HG03097 (cell line): Measurements from ENCODE around the gene PTPRU.
A peak's percentile ranks its signal among the peaks of the same experiment; 100 is the strongest.

ENCODE experiments used
- ATAC-seq: cut with Tn5 transposase; IDR thresholded peaks from one replicate; pipeline ENCODE4 v1.9.1; 2021; ENCODE audit not compliant: unreplicated experiment, low FRiP score

PTPRU gene

DNA sequence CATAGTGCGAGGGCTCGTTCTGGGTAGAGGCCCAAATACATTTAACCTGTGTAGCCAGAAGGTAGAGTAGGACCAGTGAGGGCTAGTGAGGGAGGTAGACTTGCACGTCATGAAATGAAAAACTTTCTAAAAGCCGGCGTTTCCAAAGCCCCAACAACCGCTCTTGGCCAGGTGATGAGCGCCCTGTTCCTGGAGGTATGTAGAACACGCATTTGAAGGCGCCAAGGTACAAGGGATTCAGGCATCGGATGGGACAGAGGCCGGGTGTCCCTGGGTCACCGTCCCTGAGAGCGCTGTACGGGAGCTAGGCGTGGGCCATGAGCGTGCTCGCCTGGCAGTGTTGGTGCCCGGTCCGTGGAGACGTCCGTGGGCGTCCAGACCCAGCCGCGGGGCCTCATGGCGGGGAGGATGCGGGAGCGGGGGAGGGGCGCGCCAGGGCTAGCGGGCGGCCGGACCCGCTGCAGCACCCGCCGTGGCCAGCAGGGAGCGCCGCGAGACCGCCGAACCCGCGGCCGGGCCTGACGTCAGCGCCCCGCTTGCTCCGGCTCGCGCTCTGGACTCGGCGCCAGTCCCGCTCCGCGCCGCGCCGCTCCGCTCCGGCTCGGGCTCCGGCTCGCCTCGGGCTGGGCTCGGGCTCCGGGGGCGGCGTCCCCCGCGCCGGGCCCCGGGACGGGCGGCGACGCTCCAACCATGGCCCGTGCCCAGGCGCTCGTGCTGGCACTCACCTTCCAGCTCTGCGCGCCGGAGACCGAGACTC, at the start of gene PTPRU:
TSS of gene PTPRU (plus strand) at position 568 of the 757 bp plus-strand sequence. CDS start at position 691, 123 bp downstream.
- peak; percentile 59 for ATAC-seq

DNA sequence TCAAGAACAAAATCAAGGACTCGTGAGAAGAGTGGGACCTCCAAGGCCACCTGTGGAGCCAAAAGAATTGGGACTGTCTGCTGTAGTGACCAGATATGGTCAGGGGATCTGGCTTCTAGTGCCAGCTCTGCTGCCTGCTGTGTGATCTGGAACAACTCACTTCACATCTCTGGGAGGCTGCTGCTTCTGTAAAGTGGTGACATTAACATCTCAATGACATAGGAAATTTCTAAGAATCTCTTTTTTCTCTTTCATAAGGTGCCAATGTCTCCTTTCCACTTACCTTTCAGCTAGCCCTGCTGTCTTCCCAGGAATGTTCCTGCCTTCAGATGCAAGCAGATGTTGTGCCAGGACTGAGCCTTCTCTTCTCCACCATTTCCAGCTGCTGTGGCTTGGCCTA, 49.6 kb upstream of the PTPRU start:
- no peak for ATAC-seq

DNA sequence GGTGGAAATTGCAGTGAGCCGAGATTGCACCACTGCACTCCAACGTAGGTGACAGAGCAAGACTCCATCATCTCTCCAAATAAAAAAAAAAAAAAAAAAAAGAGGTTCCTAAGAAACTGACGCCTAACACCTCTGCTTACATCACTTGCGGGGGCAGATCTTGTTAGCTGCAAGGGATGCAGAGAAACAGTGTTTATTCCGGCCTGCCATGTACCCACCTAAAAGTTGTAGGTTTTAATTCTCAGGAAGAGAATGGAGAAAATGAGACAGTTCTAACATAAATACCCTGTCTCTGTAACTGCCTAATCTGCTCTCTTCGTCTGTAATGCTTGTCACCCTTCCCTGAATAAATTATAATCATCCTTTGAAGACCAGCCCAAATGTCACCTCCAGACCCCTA, 45.6 kb upstream of the PTPRU start:
- no peak for ATAC-seq

DNA sequence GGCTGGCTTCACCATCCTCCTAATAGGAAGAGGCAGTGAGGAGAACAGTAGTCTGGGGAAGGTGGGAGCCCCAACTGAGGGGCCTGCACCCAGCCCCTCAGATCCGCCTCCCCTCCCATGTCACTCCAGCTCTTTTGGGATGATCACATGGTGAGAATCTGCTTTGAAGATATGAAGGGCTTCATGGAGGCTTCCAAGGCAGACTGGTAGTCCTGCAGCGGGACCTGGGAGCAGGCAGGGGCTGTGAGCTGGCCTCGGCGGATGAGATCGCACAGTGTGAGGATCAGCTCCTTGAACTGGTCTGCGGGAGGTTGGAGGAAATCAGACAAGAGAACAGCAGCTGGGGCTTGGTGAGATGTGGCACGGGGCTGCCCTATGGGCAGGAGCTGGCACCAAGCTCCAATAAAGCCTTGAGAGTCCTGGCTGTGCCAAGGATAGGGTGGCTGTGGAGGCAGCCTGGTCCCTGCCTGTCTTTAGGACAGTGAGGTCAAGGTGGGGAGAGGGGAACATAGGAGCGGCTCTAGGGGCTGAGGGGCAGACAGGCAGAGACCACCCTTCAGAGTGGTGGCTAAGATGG, 42.4 kb upstream of the PTPRU start:
- no peak for ATAC-seq

DNA sequence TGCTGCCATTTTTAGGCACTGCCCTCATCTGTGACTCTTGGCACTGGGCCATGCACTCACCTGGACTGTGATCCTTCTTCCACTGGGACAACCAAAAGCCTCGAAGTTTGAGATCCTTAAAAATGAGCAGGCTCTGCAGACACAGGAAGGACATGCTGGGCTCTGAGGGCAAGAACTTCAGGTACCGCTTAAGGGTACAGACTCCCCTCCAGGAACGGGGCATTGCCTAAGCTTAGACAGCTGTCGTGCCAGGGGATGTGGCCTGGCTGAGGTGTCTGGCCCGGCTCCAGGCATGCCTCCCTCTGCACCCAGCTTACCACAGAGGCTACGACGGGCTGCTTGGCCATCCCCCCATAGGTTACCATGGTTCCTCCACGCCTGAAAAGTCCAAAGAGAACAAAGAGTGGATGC, 40.4 kb upstream of the PTPRU start:
- ATAC-seq = no peak

DNA sequence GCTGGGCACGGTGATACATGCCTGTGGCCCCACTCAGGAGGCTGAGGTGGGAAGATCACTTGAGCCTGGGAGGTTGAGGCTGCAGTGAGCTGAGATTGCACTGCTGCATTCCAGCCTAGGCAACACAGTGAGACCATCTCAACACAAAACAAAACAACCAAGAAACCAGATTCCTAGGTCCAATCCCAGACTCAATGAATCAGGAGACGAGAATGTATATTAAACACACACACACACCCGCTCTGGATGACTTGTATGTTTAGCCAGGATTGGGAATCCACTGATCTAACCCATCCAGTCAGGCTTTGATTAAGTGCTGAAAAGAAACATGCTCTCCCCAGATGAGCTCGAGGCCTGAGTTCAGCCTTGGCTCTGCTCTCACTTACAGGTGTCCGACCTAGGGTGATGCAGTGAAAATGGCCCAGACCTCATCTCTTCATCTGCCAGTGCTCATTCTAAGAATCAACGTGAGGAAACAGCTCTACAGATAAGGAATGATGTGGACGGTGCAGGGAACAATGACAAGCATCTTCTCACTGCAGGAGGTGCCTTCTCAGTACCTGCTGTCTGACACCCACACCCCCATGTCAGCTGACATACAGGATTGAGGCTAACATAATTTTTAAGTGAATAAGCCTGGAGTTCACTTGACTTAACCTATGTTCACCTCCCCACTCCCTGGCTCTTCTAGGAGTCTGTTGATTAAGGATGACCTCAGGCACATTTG, 39.3 kb upstream of the PTPRU start:
- no peak for ATAC-seq

DNA sequence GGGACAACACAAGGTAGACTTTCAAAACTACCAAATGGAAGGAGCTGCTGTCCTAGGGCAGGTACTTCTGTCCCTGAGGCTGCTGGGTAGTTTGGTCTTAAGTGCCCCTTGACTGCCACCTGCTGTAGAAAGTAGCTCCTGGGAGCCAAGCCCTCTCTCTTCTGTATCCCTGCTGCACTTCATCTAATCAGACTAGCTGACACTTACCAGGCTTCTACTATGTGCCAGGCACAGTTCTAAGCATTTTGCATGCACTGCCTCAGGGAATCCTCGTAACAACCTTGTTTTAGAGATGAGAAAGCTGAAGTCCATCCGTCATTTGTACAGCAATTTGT, 38.8 kb upstream of the PTPRU start:
- no peak for ATAC-seq

DNA sequence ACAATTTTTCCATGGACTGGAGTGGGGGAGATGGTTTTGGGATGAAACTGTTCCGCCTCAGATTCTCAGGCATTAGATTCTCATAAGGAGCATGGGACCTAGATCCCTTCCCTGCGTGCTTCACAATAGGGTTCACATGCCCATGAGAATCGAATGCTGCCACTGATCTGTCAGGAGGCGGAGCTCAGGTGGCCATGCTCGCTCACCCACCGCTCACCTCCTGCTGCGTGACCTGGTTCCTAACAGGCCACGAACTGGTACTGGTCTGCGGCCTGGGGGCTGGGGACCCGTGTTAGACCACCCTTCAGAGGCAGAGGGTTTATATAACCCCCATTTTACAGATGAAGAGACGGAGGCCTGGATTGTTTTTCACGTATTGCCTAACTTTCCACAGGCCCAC, 38.3 kb upstream of the PTPRU start:
- ATAC-seq = no peak

DNA sequence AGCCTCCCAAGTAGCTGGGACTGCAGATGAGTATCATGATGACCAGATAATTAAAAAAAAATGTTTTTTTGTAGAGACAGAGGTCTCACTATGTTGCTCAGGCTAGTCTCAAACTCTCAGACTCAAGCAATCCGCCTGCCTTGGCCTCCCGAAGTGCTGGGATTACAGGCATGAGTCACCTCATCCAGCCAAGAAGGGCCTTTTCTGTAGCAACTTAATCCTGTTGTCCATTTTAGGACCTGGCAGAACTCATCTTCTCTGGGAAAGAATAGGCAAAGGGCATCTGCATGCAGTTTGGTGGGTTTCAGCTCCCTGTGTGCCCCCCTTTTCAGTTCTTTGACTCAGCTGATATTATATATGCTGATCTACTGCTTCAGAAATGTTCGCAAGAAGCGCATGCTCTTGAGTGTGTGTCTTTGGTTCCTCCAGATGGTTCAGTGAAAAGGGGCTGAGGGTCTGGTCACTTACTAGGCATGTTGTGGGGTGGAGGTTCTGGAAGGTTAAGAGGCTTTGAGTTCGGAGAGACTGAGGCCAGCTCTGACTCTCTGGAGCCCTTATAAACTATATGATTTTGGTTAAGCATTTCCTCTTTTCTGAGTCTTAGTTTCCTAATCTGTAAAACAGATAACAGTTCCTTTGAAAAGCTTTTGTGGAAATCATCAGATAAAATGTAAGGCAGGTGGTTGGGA, 35.3 kb upstream of the PTPRU start:
- no peak for ATAC-seq

DNA sequence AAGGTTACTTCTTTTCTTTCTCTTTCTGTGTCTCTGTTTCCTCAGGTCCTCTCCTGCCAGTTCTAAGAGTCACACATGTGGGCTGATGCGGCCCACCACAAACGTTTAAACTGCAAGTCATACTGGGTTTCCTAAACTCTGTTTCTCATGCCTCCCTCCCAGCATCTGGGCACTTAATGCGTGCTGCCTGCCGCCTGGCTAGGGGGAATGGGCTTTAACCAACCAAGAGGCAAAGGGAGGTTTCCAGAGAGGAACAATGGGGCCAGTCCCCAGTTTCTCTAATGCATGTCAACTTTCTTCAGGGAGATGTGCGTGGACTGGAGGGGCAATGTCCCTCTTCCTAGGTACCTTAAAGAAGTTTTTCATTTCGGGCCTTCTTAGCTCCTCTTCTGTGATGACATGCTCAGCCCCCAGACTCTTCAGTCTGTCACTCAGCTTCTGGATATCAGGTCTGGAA, 34.7 kb upstream of the PTPRU start:
- no peak for ATAC-seq

DNA sequence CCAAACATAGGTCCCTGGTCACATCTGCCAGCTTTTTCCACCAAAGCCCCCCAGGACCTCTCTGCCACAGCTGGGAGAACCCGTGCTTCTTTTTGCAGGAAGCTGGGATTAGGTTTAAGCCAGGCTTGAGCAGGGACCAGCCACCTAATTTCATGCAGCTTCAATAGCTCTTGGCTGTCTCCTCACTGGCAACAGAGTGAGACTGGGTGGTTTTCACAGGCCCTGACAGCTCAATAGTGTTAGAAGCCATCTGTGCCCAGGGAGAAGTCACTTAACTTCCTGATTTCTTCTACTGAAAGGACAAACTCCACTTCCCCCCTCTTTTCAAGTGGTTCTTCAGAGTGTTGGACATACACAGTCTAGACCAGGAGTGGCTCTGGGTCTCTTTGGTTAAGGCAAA, 34.3 kb upstream of the PTPRU start:
- ATAC-seq = no peak

DNA sequence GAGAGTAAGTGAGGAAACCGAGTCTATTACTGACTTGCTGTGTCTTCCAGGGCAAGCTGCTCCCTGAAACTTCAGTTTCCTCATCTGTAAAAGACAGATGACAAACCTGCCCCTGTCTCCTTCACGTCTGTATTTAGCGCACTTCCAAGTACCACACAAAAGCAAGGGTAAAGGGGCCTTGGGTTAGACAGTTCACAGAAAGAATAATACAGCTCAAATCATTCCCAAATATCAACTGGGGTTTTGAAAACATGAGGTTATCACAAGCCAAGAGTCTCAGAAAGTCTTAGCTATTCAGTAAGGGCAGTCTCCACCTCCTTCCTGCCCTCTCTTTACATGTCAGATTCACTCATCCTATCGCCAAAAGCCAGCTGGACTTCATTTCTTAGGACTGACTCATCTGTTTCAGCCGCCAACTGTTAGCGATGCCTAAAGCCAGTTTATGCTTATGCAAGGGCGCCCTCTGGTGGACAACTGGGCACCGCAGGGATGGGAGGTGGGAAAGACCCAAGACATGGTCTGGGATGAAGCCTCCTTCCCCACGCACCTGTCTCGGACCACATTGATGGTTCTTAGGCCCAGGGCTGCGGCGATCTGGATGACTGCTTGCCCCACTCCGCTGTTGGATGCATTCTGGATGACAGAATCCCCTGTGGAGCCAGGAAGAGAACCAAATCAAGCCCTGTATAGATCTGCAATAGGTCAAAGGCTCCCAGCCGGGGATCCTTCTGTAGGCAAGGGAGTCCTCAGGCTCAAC, 33.6 kb upstream of the PTPRU start:
- ATAC-seq = peak; percentile 70

DNA sequence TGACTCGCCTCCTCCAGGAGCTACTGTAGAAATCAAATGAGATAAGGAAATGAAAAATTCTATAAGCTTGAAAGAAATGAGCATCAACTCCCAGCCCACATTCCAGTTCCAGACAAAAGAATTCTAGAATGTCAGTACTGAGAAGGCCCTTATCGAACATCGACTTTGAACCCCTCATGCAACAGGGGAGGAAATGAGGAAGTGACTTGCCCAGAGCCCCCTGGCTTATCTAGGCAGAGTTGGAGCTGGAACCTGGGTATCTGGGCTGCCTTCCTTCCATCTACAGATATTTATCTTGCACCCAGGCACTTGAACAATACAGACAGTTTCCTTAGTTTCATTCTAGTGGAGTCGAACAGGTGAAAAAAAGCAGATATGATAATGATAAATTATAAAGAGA, 27.9 kb upstream of the PTPRU start:
- ATAC-seq = no peak

DNA sequence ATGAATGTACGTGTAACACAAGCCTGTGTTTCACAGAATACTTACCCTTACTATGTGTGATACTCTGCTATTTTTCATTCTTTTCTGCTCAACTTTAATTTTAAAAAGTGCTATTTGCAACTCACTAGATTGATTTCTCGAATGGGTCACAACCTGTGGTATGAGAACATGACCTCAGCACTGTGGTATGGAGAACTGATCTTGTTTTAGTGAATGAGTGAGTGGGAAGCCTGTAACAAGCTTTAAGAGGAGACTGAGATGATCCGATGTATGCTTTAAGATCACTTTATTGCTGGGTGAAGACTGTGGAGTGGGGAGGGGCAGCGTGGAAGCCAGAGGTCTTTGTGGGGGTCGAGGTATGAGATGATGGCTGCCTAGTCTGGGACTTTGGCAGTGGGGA, 27.1 kb upstream of the PTPRU start:
- ATAC-seq = no peak

DNA sequence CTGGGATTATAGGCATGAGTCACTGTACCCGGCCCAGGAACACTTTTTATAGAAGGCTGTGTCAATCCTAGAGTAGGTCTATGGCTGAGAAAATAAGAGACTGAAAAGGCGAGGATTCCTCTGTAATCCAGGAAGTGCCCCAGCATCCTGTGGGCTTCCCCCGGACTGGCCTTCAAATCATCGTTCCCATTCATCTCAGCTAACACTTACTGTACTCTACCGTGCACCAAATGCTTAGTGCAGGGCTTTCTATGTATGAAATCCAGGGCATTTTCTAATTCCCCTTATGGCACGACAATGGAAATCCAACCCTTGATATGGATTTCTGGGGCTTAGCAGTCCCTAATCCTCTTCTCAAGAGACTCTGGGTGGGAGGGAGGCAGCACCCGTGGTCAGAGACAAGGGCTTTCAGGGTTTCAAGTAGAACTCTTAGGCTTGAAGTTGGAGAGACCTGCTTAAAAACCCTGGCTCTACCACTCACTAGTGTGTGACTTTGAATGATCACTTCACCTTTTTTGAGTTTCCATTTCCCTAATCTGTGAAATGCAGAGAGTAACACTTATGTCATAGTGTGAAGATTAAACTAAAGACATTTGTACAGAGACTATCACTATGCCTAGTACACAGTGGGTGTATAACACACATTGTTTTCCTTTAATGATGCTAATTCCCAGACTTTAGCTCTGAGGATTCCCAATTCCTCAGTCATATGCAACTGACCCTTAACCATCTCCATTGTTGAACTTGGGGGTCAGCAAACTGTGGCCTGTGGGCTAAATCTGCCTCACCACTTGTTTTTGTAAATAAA, 25.8 kb upstream of the PTPRU start:
- no peak for ATAC-seq

DNA sequence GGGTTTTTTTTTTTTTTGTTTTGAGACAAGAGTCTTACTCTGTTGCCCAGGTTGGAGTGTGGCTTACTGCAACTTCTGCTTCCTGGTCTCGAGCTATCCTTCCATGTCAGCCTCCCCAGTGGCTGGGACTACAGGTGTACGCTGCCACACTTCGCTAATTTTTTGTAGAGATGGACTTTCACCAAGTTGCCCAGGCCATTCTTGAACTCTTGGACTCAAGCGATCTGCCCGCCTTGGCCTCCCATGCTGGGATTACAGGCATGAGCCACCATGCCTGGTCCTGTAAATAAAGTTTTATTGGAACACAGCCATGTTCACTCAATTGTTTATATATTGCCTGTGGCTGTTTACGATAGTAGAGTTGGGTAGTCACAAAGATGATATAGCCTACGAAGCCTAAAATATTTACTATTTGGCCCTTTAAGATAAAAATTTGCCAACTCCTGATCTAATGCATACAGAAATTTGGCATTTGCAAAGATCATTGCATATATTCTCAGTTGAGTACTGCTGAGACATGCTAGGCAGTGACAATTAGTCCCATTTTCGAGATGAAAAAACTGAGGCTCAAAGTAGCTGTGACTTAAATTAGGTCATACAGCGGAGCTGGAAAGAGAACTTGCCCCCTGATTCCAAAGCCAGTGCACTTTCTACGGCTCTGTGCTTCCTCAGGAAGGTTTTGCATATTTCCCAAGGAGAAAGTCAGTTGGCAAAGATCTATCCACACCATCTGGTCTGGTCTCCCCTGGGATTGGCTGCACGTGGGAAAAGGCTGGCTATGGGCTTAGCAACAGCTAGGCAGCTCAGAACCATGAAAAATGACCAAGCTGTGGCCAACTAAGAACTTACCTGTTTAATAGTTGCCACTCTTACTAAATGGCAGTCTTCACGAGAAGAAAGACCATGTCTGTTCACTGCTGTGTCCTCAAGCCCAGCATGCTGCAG, 25.0 kb upstream of the PTPRU start:
- no peak for ATAC-seq

DNA sequence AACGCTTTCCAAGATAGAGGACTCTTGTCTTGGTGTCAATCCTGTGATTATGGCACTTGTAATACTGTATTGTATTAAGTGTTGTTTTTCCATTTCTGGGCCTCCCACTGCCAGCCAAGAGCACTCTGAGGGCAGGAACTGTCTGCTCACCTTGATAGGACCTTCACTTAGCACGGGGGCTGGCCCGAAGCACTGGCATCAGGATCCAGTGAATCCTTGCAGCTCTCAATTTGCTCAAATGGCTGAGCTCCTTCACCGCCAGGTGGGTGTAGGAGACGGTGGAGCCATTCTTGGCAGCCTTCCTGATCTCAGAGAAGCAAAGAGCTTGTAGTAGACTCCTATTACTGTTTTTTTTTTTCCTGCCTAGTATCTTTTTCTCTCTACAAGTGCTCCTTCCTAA, 23.3 kb upstream of the PTPRU start:
- no peak for ATAC-seq

DNA sequence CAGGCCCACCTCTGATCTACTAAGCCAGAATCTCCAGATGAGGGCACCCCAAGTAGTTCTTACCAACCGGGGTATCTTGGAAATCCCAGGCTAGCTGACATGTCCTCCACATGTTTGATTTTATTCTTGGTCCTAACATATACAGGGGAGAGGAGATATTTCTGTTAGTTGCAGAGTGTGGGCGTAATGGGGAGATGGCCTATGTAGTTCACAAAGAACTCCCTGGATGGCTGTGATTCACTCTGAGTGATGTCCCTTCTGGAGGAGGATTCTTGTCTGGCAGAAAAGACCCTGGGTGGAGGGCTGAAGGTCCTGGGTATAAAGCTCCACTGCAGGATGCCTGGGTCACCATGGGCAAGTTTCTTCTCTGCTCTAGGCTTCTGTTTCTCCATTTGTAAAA, 18.7 kb upstream of the PTPRU start:
- ATAC-seq = no peak

DNA sequence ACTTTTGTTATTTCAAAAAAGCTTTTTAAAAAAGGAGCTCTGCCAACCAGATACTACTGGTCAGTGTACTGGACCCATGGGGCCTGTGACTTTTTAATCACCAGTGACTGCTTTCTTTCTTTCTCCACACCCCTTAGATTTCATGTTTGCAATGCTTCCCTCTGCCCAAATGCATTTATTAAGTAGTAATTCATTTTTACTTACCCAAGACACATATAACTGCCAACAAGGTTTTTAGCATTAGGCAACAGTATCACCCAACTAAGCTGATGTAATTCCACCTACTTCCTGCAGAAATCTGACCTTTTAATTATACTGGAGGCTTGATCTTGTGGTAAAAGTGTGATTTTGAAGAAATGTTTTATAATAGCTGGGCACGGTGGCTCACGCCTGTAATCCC, 18.1 kb upstream of the PTPRU start:
- no peak for ATAC-seq
